Upper lobe of right lung (tissue), 1 donor: ENCODE data around the gene FTCD. TPM values are rescaled to one million over a fixed set of nuclear protein-coding genes. Genes with fewer than 3 reads are reported as not detected.
"Not testable (repeated sequence)": the region's sequence is repeated elsewhere in the genome, so short reads cannot be mapped to it uniquely, and the experiment has no call there.

ENCODE experiments used
- ATAC-seq: fragments of 200-7000 bp; cut with Tn5 transposase; one replicate; pipeline ENCODE4 v1.9.1; 2020; ENCODE audit warnings: mild to moderate bottlenecking, moderate library complexity
- DNase-seq: peaks from one replicate; pipeline ENCODE4 v3.0.0-alpha.2; 2020
- H3K27ac ChIP-seq: fragments of 200-600 bp; one replicate; pipeline ENCODE4 v1.8.0; 2022
- H3K27me3 ChIP-seq: fragments of 200-600 bp; one replicate; pipeline ENCODE4 v1.8.0; 2022; ENCODE audit warnings: mild to moderate bottlenecking
- H3K36me3 ChIP-seq: fragments of 200-600 bp; one replicate; pipeline ENCODE4 v1.8.0; 2022
- H3K4me1 ChIP-seq: fragments of 200-600 bp; one replicate; pipeline ENCODE4 v1.8.0; 2022
- H3K4me3 ChIP-seq: fragments of 200-600 bp; one replicate; pipeline ENCODE4 v1.8.0; 2022; ENCODE audit warnings: mild to moderate bottlenecking
- H3K9me3 ChIP-seq: fragments of 200-600 bp; one replicate; pipeline ENCODE4 v1.8.0; 2022
- CTCF ChIP-seq: fragments of 200-600 bp; IDR thresholded peaks from one replicate; pipeline ENCODE4 v1.8.0; 2022; ENCODE audit warnings: antibody characterized with exemption
- intact Hi-C: fragments of 100-400 bp; cut with DNase I; formaldehyde crosslinking; loops from one replicate; pipeline ENCODE4 v1.11.0; 2022
- total RNA-seq: library from RNA; stranded (reverse); fragmentation: NEBNext Ultra II Directional; extraction: Animal tissue kit (Norgen Biotek cat#: 25700); gene quantifications from one replicate; pipeline ENCODE4 v1.2.1, GENCODE V29; 2021
- donor health status: DM: no; HTN: yes; CAD: no; lungs with severe emphysema.

The FTCD gene
- total RNA-seq, 1 donor from 2014 or later: 0.46 TPM

DNA sequence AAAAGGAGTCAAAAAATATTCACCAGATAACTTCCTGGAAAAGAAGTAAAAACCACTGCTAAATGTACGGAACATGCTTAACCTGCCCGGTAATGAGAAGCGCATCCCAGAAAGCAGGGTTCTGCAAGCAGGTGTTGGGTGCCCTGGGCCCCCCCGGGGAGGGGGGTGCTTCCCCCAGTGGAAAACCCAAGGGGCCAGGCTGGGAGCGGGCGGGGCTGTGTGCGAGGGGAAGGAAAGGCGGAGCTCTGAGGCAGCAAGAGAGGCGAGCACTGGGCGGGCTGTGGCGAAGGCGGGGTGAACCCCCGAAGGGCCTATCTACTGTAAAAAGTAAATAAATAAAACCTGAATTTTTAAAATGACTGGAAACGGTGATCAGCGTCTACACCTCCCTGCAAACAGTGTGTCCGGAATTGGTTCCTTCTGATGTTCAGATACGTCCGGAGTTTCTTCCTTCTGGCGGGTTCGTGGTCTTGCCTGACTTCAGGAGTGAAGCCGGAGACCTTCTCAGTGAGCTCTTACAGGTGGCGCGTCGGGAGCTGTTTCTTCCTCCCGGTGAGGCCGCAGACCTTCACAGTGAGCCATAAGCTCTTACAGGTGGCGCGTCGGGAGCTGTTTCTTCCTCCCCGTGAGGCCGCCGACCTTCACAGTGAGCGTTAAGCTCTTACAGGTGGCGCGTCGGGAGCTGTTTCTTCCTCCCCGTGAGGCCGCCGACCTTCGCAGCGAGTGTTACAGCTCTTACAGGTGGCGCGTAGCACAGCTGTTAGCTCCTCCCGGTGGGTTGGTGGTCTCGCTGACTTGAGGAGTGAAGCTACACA is 13.4 kb downstream of the FTCD start:
- no peak overlapping the region for H3K27ac ChIP-seq
- no peaks in the 10 kb centered on the region for H3K4me1 ChIP-seq
- no peak overlapping the region for H3K4me3 ChIP-seq
- ATAC-seq: no peak
- no peak for TF ChIP-seq CTCF
- DNase-seq: no peak
- intact Hi-C loops: no loop called here
- peaks cover 11% of the 10 kb centered on the region for H3K27me3 ChIP-seq
- H3K9me3 ChIP-seq: no peaks in the 10 kb centered on the region
- no peaks in the 10 kb centered on the region for H3K36me3 ChIP-seq

DNA sequence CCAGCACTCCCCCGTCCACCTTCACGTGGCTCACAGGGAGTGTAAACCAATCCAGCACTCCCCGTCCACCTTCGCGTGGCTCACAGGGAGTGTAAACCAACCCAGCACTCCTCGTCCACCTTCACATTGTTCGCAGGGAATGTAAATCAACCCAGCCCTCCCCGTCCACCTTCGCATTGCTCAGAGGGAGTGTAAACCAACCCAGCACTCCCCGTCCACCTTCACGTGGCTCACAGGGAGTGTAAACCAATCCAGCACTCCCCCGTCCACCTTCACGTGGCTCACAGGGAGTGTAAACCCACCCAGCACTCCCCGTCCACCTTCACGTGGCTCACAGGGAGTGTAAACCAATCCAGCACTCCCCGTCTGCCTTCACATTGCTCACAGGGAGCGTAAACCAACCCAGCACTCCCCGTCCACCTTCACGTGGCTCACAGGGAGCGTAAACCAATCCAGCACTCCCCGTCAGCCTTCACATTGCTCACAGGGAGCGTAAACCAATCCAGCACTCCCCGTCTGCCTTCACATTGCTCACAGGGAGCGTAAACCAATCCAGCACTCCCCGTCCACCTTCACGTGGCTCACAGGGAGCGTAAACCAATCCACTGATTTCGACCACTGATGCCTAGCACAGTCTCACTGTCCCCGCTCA is 14.9 kb downstream of the FTCD start:
- H3K36me3 ChIP-seq, ATAC-seq, DNase-seq, H3K27ac ChIP-seq, H3K9me3 ChIP-seq, intact Hi-C loops, H3K4me1 ChIP-seq, H3K4me3 ChIP-seq: not testable (repeated sequence)
- H3K27me3 ChIP-seq: peaks cover 11% of the 10 kb centered on the region

DNA sequence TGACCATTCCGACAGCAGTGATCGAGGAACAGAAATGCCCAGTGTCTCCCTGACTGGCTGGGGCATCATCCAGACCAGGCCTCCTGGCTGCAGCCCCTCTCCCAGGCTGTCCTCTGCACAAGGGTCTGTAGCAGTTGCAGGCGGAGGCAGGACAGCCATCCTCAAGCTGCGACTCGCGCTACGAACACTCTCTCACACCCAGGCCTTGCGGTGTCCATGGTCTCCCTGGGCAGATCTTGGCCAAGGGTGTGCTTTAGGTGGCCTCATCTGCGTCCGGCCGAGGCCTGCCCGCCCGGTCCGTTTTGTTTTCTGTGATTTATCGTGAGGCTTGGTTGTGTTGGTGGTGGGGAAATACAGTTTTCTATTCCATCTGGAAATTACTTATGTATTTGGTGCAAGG is 15.7 kb downstream of the FTCD start:
- Histone ChIP-seq H3K36me3 (no peaks in the 10 kb centered on the region), H3K27ac (no peak overlapping the region), H3K4me1 (no peaks in the 10 kb centered on the region), H3K4me3 (no peak overlapping the region), H3K27me3 (peaks cover 11% of the 10 kb centered on the region), H3K9me3 (no peaks in the 10 kb centered on the region)
- no peak for DNase-seq
- ATAC-seq: no peak
- intact Hi-C loops: no loop called here
- no peak for TF ChIP-seq CTCF

- no peaks in the 10 kb centered on the region for H3K4me1 ChIP-seq
- H3K9me3 ChIP-seq: no peaks in the 10 kb centered on the region
- H3K27me3 ChIP-seq: peaks cover 11% of the 10 kb centered on the region
- no peak overlapping the region for H3K4me3 ChIP-seq
- H3K36me3 ChIP-seq: no peaks in the 10 kb centered on the region
- no peak for TF ChIP-seq CTCF
- DNase-seq: no peak
- no peak for ATAC-seq
- intact Hi-C loops: no loop called here
- H3K27ac ChIP-seq: no peak overlapping the region
These were observed 16.9 kb downstream of the FTCD start for GRCh38 chr21:46138383-46138970.

DNA sequence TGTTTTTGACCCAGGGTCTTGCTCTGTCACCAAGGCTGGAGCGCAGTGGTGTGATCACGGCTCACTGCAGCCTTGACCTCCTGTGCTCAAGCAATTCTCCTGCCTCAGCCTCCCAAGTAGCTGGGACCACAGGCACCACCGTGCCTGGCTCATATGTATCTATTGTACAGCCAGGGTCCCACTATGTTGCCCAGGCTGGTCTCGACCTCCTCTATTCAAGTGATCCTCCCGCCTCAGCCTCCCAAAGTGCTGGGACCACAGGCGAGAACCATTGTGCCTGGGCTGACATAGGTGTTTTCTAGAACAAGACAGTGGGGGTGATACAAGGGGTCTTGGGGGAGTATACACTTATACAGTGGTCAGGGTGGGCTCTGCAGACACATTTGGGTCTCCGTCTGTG is 17.5 kb downstream of the FTCD start:
- Histone ChIP-seq H3K4me3 (no peak overlapping the region), H3K4me1 (no peaks in the 10 kb centered on the region), H3K27ac (no peak overlapping the region), H3K9me3 (no peaks in the 10 kb centered on the region), H3K27me3 (peaks cover 11% of the 10 kb centered on the region), H3K36me3 (no peaks in the 10 kb centered on the region)
- no peak for TF ChIP-seq CTCF
- intact Hi-C loops: no loop called here
- ATAC-seq (no peak), DNase-seq (no peak)

GRCh38 chr21:46136739-46137349 is 18.5 kb downstream of the FTCD start:
- intact Hi-C loops: no loop called here
- ATAC-seq (no peak), DNase-seq (no peak)
- Histone ChIP-seq H3K36me3 (no peaks in the 10 kb centered on the region), H3K27me3 (peaks cover 11% of the 10 kb centered on the region), H3K4me3 (no peak overlapping the region), H3K4me1 (no peaks in the 10 kb centered on the region), H3K9me3 (no peaks in the 10 kb centered on the region), H3K27ac (no peak overlapping the region)
- TF ChIP-seq CTCF: no peak
